HCT116 (cell line): ENCODE data around the gene CTCFL. TPM values are rescaled to one million over a fixed set of nuclear protein-coding genes. Genes with fewer than 3 reads are reported as not detected.

Source experiments
- ATAC-seq: fragments of 200-7000 bp; cut with Tn5 transposase; 2 replicates; pipeline ENCODE4 v1.9.1; 2020; ENCODE audit warnings: mild to moderate bottlenecking, moderate library complexity
- BruUV-seq: library from RNA; stranded (reverse); fragments of 400-500 nt; replicated peaks from 2 replicates; lab custom pipeline; 2021; lab: Mats Ljungman, UMichigan
- CTCF ChIA-PET: fragments of 300-600 bp; sonication (Branson Sonifier 250); formaldehyde crosslinking; loops from one replicate; lab custom pipeline; 2021; ENCODE audit warnings: antibody characterized with exemption; lab: Charles Lee
- POLR2A ChIA-PET: fragments of 300-600, 350-600 bp; sonication (Branson Sonifier 250); formaldehyde crosslinking; loops from one replicate; lab custom pipeline; 2021; ENCODE audit warnings: antibody characterized with exemption; lab: Charles Lee
- RAD21 ChIA-PET, 2 experiments: fragments of 300-600 bp; sonication (Branson Sonifier 250); formaldehyde crosslinking; loops; one replicate each; lab custom pipeline; 2023; ENCODE audit warnings: low total read pairs in 2 of 2; ENCODE audit not compliant: uncharacterized antibody in 2 of 2, unreplicated experiment in 2 of 2, low non-redundant PET in 1 of 2; lab: Charles Lee
- DNase-seq: peaks from one replicate; pipeline ENCODE4 v3.0.0-alpha.2; 2010; ENCODE audit warnings: low read depth, low spot score
- H2AFZ ChIP-seq: fragments of 200-600 bp; shearing (Covaris generic), sonication (generic); 2 replicates; pipeline ENCODE4 v1.6.1; 2017; ENCODE audit warnings: low read depth, mixed run types, mixed read lengths, antibody characterized with exemption, low read length; ENCODE audit not compliant: poor library complexity, severe bottlenecking
- H3K27ac ChIP-seq: 2 replicates; pipeline ENCODE4 v1.5.1; 2012; ENCODE audit warnings: low read depth, low read length
- H3K27me3 ChIP-seq: fragments of 200-600 bp; sonication (generic); 2 replicates; pipeline ENCODE4 v1.6.1; 2016; ENCODE audit warnings: mixed run types, low read length, mixed read lengths; ENCODE audit not compliant: insufficient read depth
- H3K36me3 ChIP-seq, 2 experiments: fragments of 200-500 bp in 1 of 2; fragments of 200-600 bp in 1 of 2; sonication (Bioruptor generic) in 1 of 2; sonication (generic) in 1 of 2; 2 replicates each; pipeline versions ENCODE4 v1.5.1 to v1.6.1; 2014 to 2016; ENCODE audit warnings: low read length in 2 of 2, inconsistent platforms in 1 of 2, mixed read lengths in 1 of 2, mixed run types in 1 of 2; ENCODE audit not compliant: insufficient read depth in 2 of 2, control insufficient read depth in 1 of 2
- H3K4me1 ChIP-seq, 2 experiments: fragments of 200-600 bp in 1 of 2; sonication (generic) in 1 of 2; 2 replicates each; pipeline versions ENCODE4 v1.5.1 to v1.6.1; 2012 to 2017; ENCODE audit warnings: low read length in 2 of 2, inconsistent platforms in 1 of 2, mild to moderate bottlenecking in 1 of 2, mixed read lengths in 1 of 2, mixed run types in 1 of 2, moderate library complexity in 1 of 2; ENCODE audit not compliant: insufficient read depth in 2 of 2, control insufficient read depth in 1 of 2
- H3K4me2 ChIP-seq: fragments of 200-600 bp; sonication (generic); 2 replicates; pipeline ENCODE4 v1.6.1; 2017; ENCODE audit warnings: mixed run types, low read length, mixed read lengths
- H3K4me3 ChIP-seq, 2 experiments: fragments of 200-600 bp in 1 of 2; sonication (generic) in 1 of 2; replicated peaks in 1 of 2; 2 replicates each; pipeline ENCODE4 v1.5.1; 2011 to 2016; ENCODE audit warnings: low read length in 2 of 2, control low read depth in 1 of 2, low read depth in 1 of 2, mild to moderate bottlenecking in 1 of 2, mixed read lengths in 1 of 2, mixed run types in 1 of 2
- H3K79me2 ChIP-seq: fragments of 200-600 bp; sonication (generic); 2 replicates; pipeline ENCODE4 v1.6.1; 2017; ENCODE audit warnings: mild to moderate bottlenecking, mixed run types, low read length, moderate library complexity, mixed read lengths; ENCODE audit not compliant: insufficient read depth
- H3K9ac ChIP-seq: fragments of 200-600 bp; sonication (generic); 2 replicates; pipeline ENCODE4 v1.6.1; 2016; ENCODE audit warnings: low read length, mixed read lengths
- H3K9me2 ChIP-seq: fragments of 200-600 bp; sonication (generic), shearing (Covaris generic); 2 replicates; pipeline ENCODE4 v1.6.1; 2017; ENCODE audit warnings: mixed run types, mild to moderate bottlenecking, moderate library complexity; ENCODE audit not compliant: insufficient read depth
- H3K9me3 ChIP-seq, 2 experiments: fragments of 200-500 bp in 1 of 2; fragments of 200-600 bp in 1 of 2; sonication (Bioruptor generic) in 1 of 2; sonication (generic) in 1 of 2; 2 replicates each; pipeline ENCODE4 v1.6.1; 2014 to 2017; ENCODE audit warnings: low read length in 2 of 2, mixed read lengths in 2 of 2, inconsistent platforms in 1 of 2, low read depth in 1 of 2, mild to moderate bottlenecking in 1 of 2, mixed run types in 1 of 2, moderate library complexity in 1 of 2; ENCODE audit not compliant: control insufficient read depth in 1 of 2, insufficient read depth in 1 of 2
- H4K20me1 ChIP-seq: fragments of 200-600 bp; sonication (generic), shearing (Covaris generic); 2 replicates; pipeline ENCODE4 v1.6.1; 2017; ENCODE audit warnings: mixed run types, mild to moderate bottlenecking, moderate library complexity; ENCODE audit not compliant: insufficient read depth
- ATF3 ChIP-seq: IDR thresholded peaks from 2 replicates; pipeline ENCODE4 v1.6.1; 2012
- EGR1 ChIP-seq: IDR thresholded peaks from 2 replicates; pipeline ENCODE4 v1.6.1; 2012; ENCODE audit warnings: low read depth
- ELF1 ChIP-seq: IDR thresholded peaks from 2 replicates; pipeline ENCODE4 v1.6.1; 2012; ENCODE audit warnings: low read depth, borderline replicate concordance
- EZH2 ChIP-seq: fragments of 200-600 bp; sonication (generic); IDR thresholded peaks from 2 replicates; pipeline ENCODE4 v1.6.1; 2017; ENCODE audit warnings: antibody characterized with exemption, mixed run types
- JUND ChIP-seq: IDR thresholded peaks from 2 replicates; pipeline ENCODE4 v1.6.1; 2012
- MAX ChIP-seq: IDR thresholded peaks from 2 replicates; pipeline ENCODE4 v1.6.1; 2012
- RAD21 ChIP-seq: IDR thresholded peaks from 2 replicates; pipeline ENCODE4 v1.6.1; 2012; ENCODE audit warnings: low read depth, mild to moderate bottlenecking
- REST ChIP-seq: IDR thresholded peaks from 2 replicates; pipeline ENCODE4 v1.6.1; 2012; ENCODE audit warnings: low read depth
- SIN3A ChIP-seq: IDR thresholded peaks from 2 replicates; pipeline ENCODE4 v1.6.1; 2012; ENCODE audit warnings: low read depth
- SRF ChIP-seq: IDR thresholded peaks from 2 replicates; pipeline ENCODE4 v1.6.1; 2012; ENCODE audit warnings: low read depth
- YY1 ChIP-seq: IDR thresholded peaks from 2 replicates; pipeline ENCODE4 v1.6.1; 2011; ENCODE audit warnings: low read length, low read depth, moderate library complexity, mild to moderate bottlenecking; ENCODE audit not compliant: insufficient replicate concordance; ENCODE audit errors: extremely low read depth
- intact Hi-C: fragments of 100-400 bp; cut with micrococcal nuclease; formaldehyde crosslinking; loops from 2 replicates; pipeline ENCODE4 v1.10.0; 2022
- total RNA-seq: library from RNA; stranded (reverse); gene quantifications from one replicate; pipeline ENCODE4 v1.2.1, GENCODE V29; 2021; ENCODE audit not compliant: unreplicated experiment

Gene CTCFL
- total RNA-seq, 1 experiment from 2014 or later: 0.34 TPM

GRCh38 chr20:57570920-57571319 is 46.0 kb upstream of the CTCFL start:
- Histone ChIP-seq H2AFZ (no peak overlapping the region), H3K4me2 (no peak overlapping the region), H3K4me3 (no peak overlapping the region), H3K79me2 (no peaks in the 10 kb centered on the region), H3K36me3 (no peaks in the 10 kb centered on the region), H3K9me2 (no peaks in the 10 kb centered on the region), H3K27me3 (peaks cover 46% of the 10 kb centered on the region), H3K4me1 (no peaks in the 10 kb centered on the region), H4K20me1 (no peaks in the 10 kb centered on the region), H3K9me3 (no peaks in the 10 kb centered on the region), H3K27ac (no peak overlapping the region), H3K9ac (no peak overlapping the region)
- TF ChIP-seq EGR1: no peak
- no peak for TF ChIP-seq SRF
- TF ChIP-seq ATF3: no peak
- TF ChIP-seq REST: no peak
- POLR2A ChIA-PET: no interaction called here
- DNase-seq (no peak), ATAC-seq (no peak)
- BruUV-seq: no TSS peak
- CTCF ChIA-PET: no interaction called here
- intact Hi-C loops: no loop called here
- RAD21 ChIA-PET: no interaction called here

GRCh38 chr20:57570145-57570850 is 45.4 kb upstream of the CTCFL start:
- no peaks in the 10 kb centered on the region for H3K9me3 ChIP-seq
- H4K20me1 ChIP-seq: no peaks in the 10 kb centered on the region
- TF ChIP-seq EZH2: no peak
- no peak for TF ChIP-seq RAD21
- no peak for TF ChIP-seq YY1
- no peak for TF ChIP-seq REST
- no peak for TF ChIP-seq MAX
- TF ChIP-seq SIN3A: no peak
- no peak for TF ChIP-seq JUND
- no peak for TF ChIP-seq SRF
- no peak for TF ChIP-seq ELF1
- no peak overlapping the region for H2AFZ ChIP-seq
- H3K4me3 ChIP-seq: no peak overlapping the region
- intact Hi-C loops: no loop called here
- RAD21 ChIA-PET: no interaction called here
- peaks cover 41% of the 10 kb centered on the region for H3K27me3 ChIP-seq
- H3K27ac ChIP-seq: no peak overlapping the region
- no peaks in the 10 kb centered on the region for H3K79me2 ChIP-seq
- no peaks in the 10 kb centered on the region for H3K9me2 ChIP-seq
- POLR2A ChIA-PET: no interaction called here
- no peaks in the 10 kb centered on the region for H3K4me1 ChIP-seq
- CTCF ChIA-PET: no interaction called here
- no peak for ATAC-seq
- H3K36me3 ChIP-seq: no peaks in the 10 kb centered on the region
- no peak overlapping the region for H3K9ac ChIP-seq
- H3K4me2 ChIP-seq: no peak overlapping the region
- DNase-seq: no peak
- no TSS peak for BruUV-seq
